HL-60 (cell line): Measurements from ENCODE around the gene FAM177A1.

Experiments
- GABPA ChIP-seq: IDR thresholded peaks from 2 replicates; pipeline ENCODE4 v1.6.1; 2012; ENCODE audit warnings: low read depth
- POLR2AphosphoS5 ChIP-seq: IDR thresholded peaks from 2 replicates; pipeline ENCODE4 v1.6.1; 2012; ENCODE audit warnings: low read depth
- TF ChIP-seq, protein P1 (sequence below): IDR thresholded peaks from one replicate; pipeline ENCODE4 v1.5.1; 2011; ENCODE audit warnings: low read length, control low read depth, inconsistent platforms; ENCODE audit not compliant: insufficient read depth
- TF ChIP-seq, protein P2 (sequence below): IDR thresholded peaks from 2 replicates; pipeline ENCODE4 v1.6.1; 2012; ENCODE audit warnings: low read depth; ENCODE audit not compliant: insufficient replicate concordance

DNA sequence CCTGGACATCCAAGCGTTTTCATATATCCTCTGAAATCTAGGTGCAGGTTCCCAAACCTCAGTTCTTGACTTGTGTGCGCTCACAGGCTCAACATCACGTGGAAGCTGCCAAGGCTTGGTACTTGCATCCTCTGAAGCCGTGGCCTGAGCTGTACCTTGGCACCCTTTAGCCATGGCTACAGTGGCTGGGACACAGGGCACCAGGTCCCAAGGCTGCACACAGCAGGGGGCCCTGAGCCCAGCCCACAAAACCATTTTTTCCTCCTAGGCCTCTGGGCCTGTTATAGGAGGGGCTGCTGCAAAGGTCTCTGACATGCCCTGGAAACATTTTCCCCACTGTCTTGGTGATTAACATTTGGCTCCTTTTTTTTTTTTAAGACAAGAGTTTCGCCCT is 11.6 kb upstream of the FAM177A1 start:
- TF ChIP-seq, protein P1, sequence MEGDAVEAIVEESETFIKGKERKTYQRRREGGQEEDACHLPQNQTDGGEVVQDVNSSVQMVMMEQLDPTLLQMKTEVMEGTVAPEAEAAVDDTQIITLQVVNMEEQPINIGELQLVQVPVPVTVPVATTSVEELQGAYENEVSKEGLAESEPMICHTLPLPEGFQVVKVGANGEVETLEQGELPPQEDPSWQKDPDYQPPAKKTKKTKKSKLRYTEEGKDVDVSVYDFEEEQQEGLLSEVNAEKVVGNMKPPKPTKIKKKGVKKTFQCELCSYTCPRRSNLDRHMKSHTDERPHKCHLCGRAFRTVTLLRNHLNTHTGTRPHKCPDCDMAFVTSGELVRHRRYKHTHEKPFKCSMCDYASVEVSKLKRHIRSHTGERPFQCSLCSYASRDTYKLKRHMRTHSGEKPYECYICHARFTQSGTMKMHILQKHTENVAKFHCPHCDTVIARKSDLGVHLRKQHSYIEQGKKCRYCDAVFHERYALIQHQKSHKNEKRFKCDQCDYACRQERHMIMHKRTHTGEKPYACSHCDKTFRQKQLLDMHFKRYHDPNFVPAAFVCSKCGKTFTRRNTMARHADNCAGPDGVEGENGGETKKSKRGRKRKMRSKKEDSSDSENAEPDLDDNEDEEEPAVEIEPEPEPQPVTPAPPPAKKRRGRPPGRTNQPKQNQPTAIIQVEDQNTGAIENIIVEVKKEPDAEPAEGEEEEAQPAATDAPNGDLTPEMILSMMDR = no peak
- TF ChIP-seq, protein P2, sequence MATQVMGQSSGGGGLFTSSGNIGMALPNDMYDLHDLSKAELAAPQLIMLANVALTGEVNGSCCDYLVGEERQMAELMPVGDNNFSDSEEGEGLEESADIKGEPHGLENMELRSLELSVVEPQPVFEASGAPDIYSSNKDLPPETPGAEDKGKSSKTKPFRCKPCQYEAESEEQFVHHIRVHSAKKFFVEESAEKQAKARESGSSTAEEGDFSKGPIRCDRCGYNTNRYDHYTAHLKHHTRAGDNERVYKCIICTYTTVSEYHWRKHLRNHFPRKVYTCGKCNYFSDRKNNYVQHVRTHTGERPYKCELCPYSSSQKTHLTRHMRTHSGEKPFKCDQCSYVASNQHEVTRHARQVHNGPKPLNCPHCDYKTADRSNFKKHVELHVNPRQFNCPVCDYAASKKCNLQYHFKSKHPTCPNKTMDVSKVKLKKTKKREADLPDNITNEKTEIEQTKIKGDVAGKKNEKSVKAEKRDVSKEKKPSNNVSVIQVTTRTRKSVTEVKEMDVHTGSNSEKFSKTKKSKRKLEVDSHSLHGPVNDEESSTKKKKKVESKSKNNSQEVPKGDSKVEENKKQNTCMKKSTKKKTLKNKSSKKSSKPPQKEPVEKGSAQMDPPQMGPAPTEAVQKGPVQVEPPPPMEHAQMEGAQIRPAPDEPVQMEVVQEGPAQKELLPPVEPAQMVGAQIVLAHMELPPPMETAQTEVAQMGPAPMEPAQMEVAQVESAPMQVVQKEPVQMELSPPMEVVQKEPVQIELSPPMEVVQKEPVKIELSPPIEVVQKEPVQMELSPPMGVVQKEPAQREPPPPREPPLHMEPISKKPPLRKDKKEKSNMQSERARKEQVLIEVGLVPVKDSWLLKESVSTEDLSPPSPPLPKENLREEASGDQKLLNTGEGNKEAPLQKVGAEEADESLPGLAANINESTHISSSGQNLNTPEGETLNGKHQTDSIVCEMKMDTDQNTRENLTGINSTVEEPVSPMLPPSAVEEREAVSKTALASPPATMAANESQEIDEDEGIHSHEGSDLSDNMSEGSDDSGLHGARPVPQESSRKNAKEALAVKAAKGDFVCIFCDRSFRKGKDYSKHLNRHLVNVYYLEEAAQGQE = no peak
- no peak for TF ChIP-seq GABPA
- no peak for TF ChIP-seq POLR2AphosphoS5
